PC-9 (cell line): ENCODE data around the gene PLXNC1. TPM values are rescaled to one million over a fixed set of nuclear protein-coding genes. Genes with fewer than 3 reads are reported as not detected.

Experiments used
- BruUV-seq: library from RNA; stranded (reverse); fragments of 400-500 nt; replicated peaks from 2 replicates; lab custom pipeline; 2021; lab: Mats Ljungman, UMichigan
- CTCF ChIA-PET: fragments of 300-600 bp; sonication (Branson Sonifier 250); formaldehyde crosslinking; loops from one replicate; lab custom pipeline; 2022; ENCODE audit warnings: antibody characterized with exemption; lab: Charles Lee
- POLR2A ChIA-PET: fragments of 300-600 bp; sonication (Branson Sonifier 250); formaldehyde crosslinking; loops from one replicate; lab custom pipeline; 2022; ENCODE audit warnings: antibody characterized with exemption; ENCODE audit not compliant: unreplicated experiment; lab: Charles Lee
- DNase-seq, 2 experiments: peaks; one replicate each; pipeline versions ENCODE4 v3.0.0 to v3.0.0-alpha.2; 2015 to 2022; ENCODE audit warnings: mixed read lengths in 1 of 2
- H2AFZ ChIP-seq: fragments of 200-600 bp; sonication (generic); 2 replicates; pipeline ENCODE4 v1.8.1; 2017; ENCODE audit warnings: antibody characterized with exemption
- H3F3A ChIP-seq: fragments of 200-600 bp; sonication (generic); 2 replicates; pipeline ENCODE4 v1.8.1; 2017; ENCODE audit warnings: antibody characterized with exemption, mild to moderate bottlenecking, low read depth; ENCODE audit not compliant: insufficient read depth
- H3K27ac ChIP-seq: fragments of 200-600 bp; sonication (generic); 2 replicates; pipeline ENCODE4 v1.6.1; 2016; ENCODE audit warnings: mixed run types
- H3K27me3 ChIP-seq: fragments of 200-600 bp; sonication (generic); 2 replicates; pipeline ENCODE4 v1.6.1; 2016; ENCODE audit warnings: low read depth, mixed run types; ENCODE audit not compliant: insufficient read depth
- H3K36me3 ChIP-seq: fragments of 200-600 bp; sonication (generic); 2 replicates; pipeline ENCODE4 v1.6.1; 2016; ENCODE audit warnings: low read depth, mixed run types
- H3K4me1 ChIP-seq: fragments of 200-600 bp; sonication (generic); replicated peaks from 2 replicates; pipeline ENCODE4 v1.6.1; 2016; ENCODE audit warnings: mixed run types; ENCODE audit not compliant: insufficient read depth
- H3K4me2 ChIP-seq: fragments of 200-600 bp; sonication (generic); 2 replicates; pipeline ENCODE4 v1.6.1; 2017; ENCODE audit warnings: mixed run types
- H3K4me3 ChIP-seq: fragments of 200-600 bp; sonication (generic); 2 replicates; pipeline ENCODE4 v1.6.1; 2016; ENCODE audit warnings: mixed run types
- H3K79me2 ChIP-seq: fragments of 200-600 bp; sonication (generic); 2 replicates; pipeline ENCODE4 v1.6.1; 2017; ENCODE audit warnings: low read depth, mixed run types
- H3K9me2 ChIP-seq: fragments of 200-600 bp; sonication (generic); 2 replicates; pipeline ENCODE4 v1.8.1; 2017; ENCODE audit warnings: mild to moderate bottlenecking; ENCODE audit not compliant: insufficient read depth
- H3K9me3 ChIP-seq: fragments of 200-600 bp; sonication (generic); 2 replicates; pipeline ENCODE4 v1.8.1; 2016; ENCODE audit warnings: low read depth; ENCODE audit not compliant: insufficient read depth
- H4K20me1 ChIP-seq: fragments of 200-600 bp; sonication (generic); 2 replicates; pipeline ENCODE4 v1.8.1; 2017; ENCODE audit not compliant: insufficient read depth
- EZH2 ChIP-seq: fragments of 200-600 bp; sonication (generic); IDR thresholded peaks from 2 replicates; pipeline ENCODE4 v1.8.0; 2017; ENCODE audit warnings: antibody characterized with exemption, low read depth
- intact Hi-C: fragments of 100-400 bp; cut with micrococcal nuclease; formaldehyde crosslinking; loops from one replicate; pipeline ENCODE4 v1.10.0; 2022; ENCODE audit not compliant: unreplicated experiment
- total RNA-seq: library from RNA; stranded (reverse); gene quantifications from 2 replicates; pipeline ENCODE4 v1.2.3, GENCODE V29; 2021
- TF ChIP-seq, protein P1 (sequence below): fragments of 200-600 bp; sonication (generic); conservative IDR thresholded peaks from 2 replicates; pipeline ENCODE4 v1.6.1; 2017; ENCODE audit warnings: mixed run types, antibody characterized with exemption, mild to moderate bottlenecking, moderate library complexity

PLXNC1 gene
- total RNA-seq, 1 experiment from 2014 or later: 2.3 TPM

DNA sequence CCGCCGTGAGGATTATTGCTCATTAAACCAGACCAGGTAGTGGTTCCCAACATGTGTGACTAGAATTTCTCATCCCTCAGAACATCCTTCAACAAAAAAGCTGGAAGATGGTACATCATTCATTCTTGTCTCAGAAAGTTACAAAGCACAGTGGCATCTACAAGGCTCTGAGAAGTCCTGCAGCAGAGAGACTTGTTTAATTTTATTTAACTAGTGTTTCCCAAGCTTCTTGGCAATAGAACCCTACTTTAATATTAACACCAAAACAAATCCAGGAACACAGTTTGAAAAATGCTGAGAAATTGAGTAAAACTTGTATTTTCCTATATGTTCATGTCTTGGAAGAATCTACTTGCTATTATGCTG, 54.8 kb downstream of the PLXNC1 start:
- DNase-seq: no peak
- Histone ChIP-seq H3K4me1 (no peaks in the 10 kb centered on the region), H3K4me2 (no peak overlapping the region), H3K27ac (no peak overlapping the region), H3K79me2 (no peaks in the 10 kb centered on the region), H4K20me1 (no peaks in the 10 kb centered on the region), H3K4me3 (no peak overlapping the region), H3K9me2 (no peaks in the 10 kb centered on the region), H2AFZ (no peak overlapping the region), H3K9me3 (no peaks in the 10 kb centered on the region), H3F3A (no peaks in the 10 kb centered on the region), H3K36me3 (no peaks in the 10 kb centered on the region), H3K27me3 (peaks cover 5% of the 10 kb centered on the region; the same call in 1 of the 2 replicates)
- POLR2A ChIA-PET: no interaction called here
- no TSS peak for BruUV-seq
- CTCF ChIA-PET: no interaction called here
- intact Hi-C loops: no loop called here
- no peak for TF ChIP-seq EZH2
- TF ChIP-seq, protein P1, sequence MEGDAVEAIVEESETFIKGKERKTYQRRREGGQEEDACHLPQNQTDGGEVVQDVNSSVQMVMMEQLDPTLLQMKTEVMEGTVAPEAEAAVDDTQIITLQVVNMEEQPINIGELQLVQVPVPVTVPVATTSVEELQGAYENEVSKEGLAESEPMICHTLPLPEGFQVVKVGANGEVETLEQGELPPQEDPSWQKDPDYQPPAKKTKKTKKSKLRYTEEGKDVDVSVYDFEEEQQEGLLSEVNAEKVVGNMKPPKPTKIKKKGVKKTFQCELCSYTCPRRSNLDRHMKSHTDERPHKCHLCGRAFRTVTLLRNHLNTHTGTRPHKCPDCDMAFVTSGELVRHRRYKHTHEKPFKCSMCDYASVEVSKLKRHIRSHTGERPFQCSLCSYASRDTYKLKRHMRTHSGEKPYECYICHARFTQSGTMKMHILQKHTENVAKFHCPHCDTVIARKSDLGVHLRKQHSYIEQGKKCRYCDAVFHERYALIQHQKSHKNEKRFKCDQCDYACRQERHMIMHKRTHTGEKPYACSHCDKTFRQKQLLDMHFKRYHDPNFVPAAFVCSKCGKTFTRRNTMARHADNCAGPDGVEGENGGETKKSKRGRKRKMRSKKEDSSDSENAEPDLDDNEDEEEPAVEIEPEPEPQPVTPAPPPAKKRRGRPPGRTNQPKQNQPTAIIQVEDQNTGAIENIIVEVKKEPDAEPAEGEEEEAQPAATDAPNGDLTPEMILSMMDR: no peak

DNA sequence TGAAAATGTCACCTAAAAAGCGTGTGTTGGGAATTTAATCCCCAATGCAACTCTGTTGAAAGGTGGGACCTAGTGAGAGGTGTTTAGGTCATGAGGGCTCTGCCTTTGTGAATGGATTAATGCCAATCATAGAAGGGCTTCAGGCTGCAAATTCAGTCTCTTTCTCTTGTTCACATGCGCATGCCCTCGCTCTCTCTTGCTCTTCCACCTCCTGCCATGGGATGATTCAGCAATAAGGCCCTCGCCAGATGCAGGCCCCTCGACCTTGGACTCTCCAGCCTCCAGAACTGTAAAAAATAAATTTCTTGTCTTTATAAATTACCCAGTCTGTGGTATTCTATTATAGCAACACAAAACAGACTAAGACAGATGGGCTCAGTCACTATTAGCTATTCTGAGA, 55.4 kb downstream of the PLXNC1 start:
- no peaks in the 10 kb centered on the region for H3K79me2 ChIP-seq
- no peaks in the 10 kb centered on the region for H4K20me1 ChIP-seq
- H3K27me3 ChIP-seq: no peaks in the 10 kb centered on the region
- no peaks in the 10 kb centered on the region for H3K36me3 ChIP-seq
- CTCF ChIA-PET: no interaction called here
- no peak for DNase-seq
- no peak overlapping the region for H3K27ac ChIP-seq
- intact Hi-C loops: no loop called here
- TF ChIP-seq EZH2: no peak
- TF ChIP-seq, protein P1: no peak
- H3K4me3 ChIP-seq: no peak overlapping the region
- no peak overlapping the region for H3K4me2 ChIP-seq
- H3K4me1 ChIP-seq: no peaks in the 10 kb centered on the region
- no peaks in the 10 kb centered on the region for H3F3A ChIP-seq
- no peak overlapping the region for H2AFZ ChIP-seq
- H3K9me3 ChIP-seq: no peaks in the 10 kb centered on the region
- no peaks in the 10 kb centered on the region for H3K9me2 ChIP-seq
- no TSS peak for BruUV-seq
- POLR2A ChIA-PET: no interaction called here

DNA sequence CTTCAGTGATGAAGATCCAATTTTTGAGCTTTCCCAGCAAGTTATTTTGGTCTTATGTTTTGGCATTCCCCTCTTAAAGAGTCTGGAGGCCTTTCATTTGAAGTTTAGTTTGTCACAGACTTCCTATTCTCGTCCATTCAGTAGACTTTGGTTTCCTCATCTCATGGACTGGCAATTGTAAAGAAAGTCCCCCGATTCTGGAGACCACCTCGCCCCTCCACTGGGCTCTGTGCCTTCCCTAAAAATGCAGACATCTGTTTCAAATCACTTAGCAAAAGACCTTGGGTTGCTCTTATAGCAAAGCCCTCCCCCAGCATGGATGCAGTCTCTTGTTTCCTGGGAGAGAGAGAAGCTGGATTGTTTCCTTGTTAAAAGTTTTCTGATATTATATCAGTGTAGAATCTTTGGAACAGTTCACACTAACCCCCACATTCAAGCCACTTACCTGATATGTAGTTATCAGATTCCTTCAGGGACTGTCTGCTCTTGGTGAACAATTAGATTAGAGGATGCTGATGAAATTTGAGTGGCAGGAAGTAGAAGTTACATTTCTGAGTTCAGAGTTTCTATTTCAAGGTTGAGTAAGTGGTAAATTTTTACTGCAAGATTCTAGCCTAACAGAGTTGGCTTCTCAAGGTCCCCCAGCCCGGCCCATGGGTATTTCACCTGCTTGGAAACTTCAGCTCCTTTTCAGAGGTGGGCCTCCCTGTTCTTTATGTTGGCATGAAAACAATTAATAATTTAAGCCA, 56.3 kb downstream of the PLXNC1 start:
- H3K4me2 ChIP-seq: no peak overlapping the region
- no peaks in the 10 kb centered on the region for H3K36me3 ChIP-seq
- no peaks in the 10 kb centered on the region for H3K9me3 ChIP-seq
- no peaks in the 10 kb centered on the region for H3F3A ChIP-seq
- no TSS peak for BruUV-seq
- intact Hi-C loops: no loop called here
- no peaks in the 10 kb centered on the region for H4K20me1 ChIP-seq
- H2AFZ ChIP-seq: no peak overlapping the region
- no peaks in the 10 kb centered on the region for H3K79me2 ChIP-seq
- no peak overlapping the region for H3K27ac ChIP-seq
- H3K4me1 ChIP-seq: no peaks in the 10 kb centered on the region
- ChIA-PET POLR2A (no interaction called here), CTCF (no interaction called here)
- TF ChIP-seq, protein P1: no peak
- TF ChIP-seq EZH2: no peak
- no peaks in the 10 kb centered on the region for H3K27me3 ChIP-seq
- DNase-seq: no peak
- H3K4me3 ChIP-seq: no peak overlapping the region
- no peaks in the 10 kb centered on the region for H3K9me2 ChIP-seq
